ENCODE data around the gene TRRAP.

GRCh38 chr7:98866351-98866750, 12.0 kb upstream of the TRRAP start:
- TF ChIP-seq PRDM4 (tag by site-specific recombination; IDR thresholded peaks at IDR 0.05) (no peak), CTCF (tag by site-specific recombination; IDR thresholded peaks at IDR 0.05) (no peak), RBAK (tag by site-specific recombination; IDR thresholded peaks at IDR 0.05) (no peak), ZNF530 (tag by site-specific recombination; IDR thresholded peaks at IDR 0.05; ENCODE audit: low read depth) (no peak), TCF7L2 (IDR thresholded peaks at IDR 0.05; ENCODE audit: borderline replicate concordance, low read depth, low read length) (no peak), ZSCAN30 (tag by site-specific recombination; IDR thresholded peaks at IDR 0.05) (no peak)

Data from HEK293 (cell line).